ENCODE measurements around the gene ILF2.

DNA sequence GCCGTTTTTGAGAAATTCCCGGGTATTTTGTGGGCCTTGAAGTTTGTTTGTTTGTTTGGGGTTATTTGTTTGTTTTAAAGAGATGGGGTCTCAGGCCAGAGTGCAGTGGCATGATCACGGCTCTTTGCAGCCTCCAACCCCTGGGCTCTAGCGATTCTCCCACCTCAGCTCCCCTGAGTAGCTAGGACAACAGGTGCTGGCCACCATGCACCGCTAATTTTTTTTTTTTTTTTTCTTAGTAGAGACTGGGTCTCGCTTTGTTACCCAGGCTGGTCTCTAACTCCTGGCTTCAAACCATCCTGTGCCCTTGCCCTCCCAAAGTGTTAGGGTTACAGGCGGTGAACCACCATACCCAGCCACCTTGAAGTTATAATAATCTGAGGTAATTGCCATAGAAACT is 34.9 kb downstream of the ILF2 start:
- TF ChIP-seq POLR2AphosphoS5 (IDR thresholded peaks at IDR 0.05; ENCODE audit: borderline replicate concordance, low read depth, low read length) (no peak), EZH2 (IDR thresholded peaks at IDR 0.05) (no peak)

All from SK-N-MC (cell line).